Transverse colon (tissue), 4 donors: ENCODE measurements around the gene LTBR. TPM values are rescaled to one million over a fixed set of nuclear protein-coding genes. Genes with fewer than 3 reads are reported as not detected.

Experiments used
- DNase-seq: peaks from one replicate; pipeline ENCODE4 v3.0.0-alpha.2; 2019
- H3K27ac ChIP-seq, 4 donors: fragments of 200-600 bp; sonication (generic); 2 replicates each; pipeline ENCODE4 v1.5.1; 2016 to 2018; ENCODE audit warnings: inconsistent platforms in 4 of 4
- H3K27me3 ChIP-seq: fragments of 200-600 bp; sonication (generic); 2 replicates; pipeline ENCODE4 v1.5.1; 2017; ENCODE audit warnings: inconsistent platforms
- H3K36me3 ChIP-seq, 4 donors: fragments of 200-600 bp; sonication (generic); 2 replicates each; pipeline ENCODE4 v1.5.1; 2017 to 2019; ENCODE audit warnings: inconsistent platforms in 4 of 4
- H3K4me1 ChIP-seq, 4 donors: fragments of 200-600 bp; sonication (generic); 2 replicates each; pipeline ENCODE4 v1.5.1; 2017 to 2020; ENCODE audit warnings: inconsistent platforms in 4 of 4
- H3K4me3 ChIP-seq, 4 donors: fragments of 200-600 bp; sonication (generic); 1 replicate in 1 of 4; 2 replicates in 3 of 4; pipeline versions ENCODE4 v1.5.1 to v1.6.1; 2017 to 2019; ENCODE audit warnings: inconsistent platforms in 4 of 4
- H3K9me3 ChIP-seq, 2 donors: fragments of 200-600 bp; sonication (generic); 2 replicates each; pipeline ENCODE4 v1.5.1; 2017 to 2019; ENCODE audit warnings: inconsistent platforms in 2 of 2
- EP300 ChIP-seq: sonication (generic); formaldehyde crosslinking; IDR thresholded peaks from one replicate; pipeline ENCODE4 v1.6.1; 2017; ENCODE audit warnings: antibody characterized with exemption, low read depth
- POLR2A ChIP-seq: fragments of 450-650 bp; IDR thresholded peaks from one replicate; pipeline ENCODE4 v1.6.1; 2016; ENCODE audit warnings: antibody characterized with exemption, mild to moderate bottlenecking, moderate library complexity
- POLR2AphosphoS5 ChIP-seq, 3 donors: sonication (generic); formaldehyde crosslinking; IDR thresholded peaks; one replicate each; pipeline ENCODE4 v1.6.1; 2016; ENCODE audit warnings: antibody characterized with exemption in 3 of 3
- WGBS, 2 donors: methylation state at CpG; one replicate each; pipeline ENCODE4 v1.1.5; 2018; ENCODE audit warnings: low coverage in 1 of 2; 5-methylcytosine and 5-hydroxymethylcytosine counted together
- in situ Hi-C, 4 donors: fragments of 200-750 bp; cut with MboI; loops; one replicate each; pipeline versions ENCODE4 v1.15.0 to v1.15.1; 2017; ENCODE audit warnings: low sequenced_read_pairs in 3 of 4, low pct_ligation_motif_present in 1 of 4, low pct_unique_long_range_greater_than_20kb in 1 of 4
- intact Hi-C: fragments of 100-400 bp; cut with DNase I; formaldehyde crosslinking; loops from one replicate; pipeline ENCODE4 v1.15.1; 2023; ENCODE audit warnings: low total_unique reads
- small RNA-seq, 4 donors: library from RNA; depleted of rRNA; stranded (forward); fragments of <200 nt; gene quantifications; one replicate each; pipeline ENCODE3, GENCODE V24; 2016
- total RNA-seq, 4 donors: library from RNA; depleted of rRNA; stranded (reverse); fragments of >200 nt; gene quantifications; one replicate each; pipeline ENCODE4 v1.1.0, GENCODE V29; 2016
- TF ChIP-seq, protein P1 (sequence below), 5 experiments: fragments of 200-600 bp in 3 of 5; fragments of 450-650 bp in 2 of 5; sonication (generic) in 3 of 5; IDR thresholded peaks; 1 replicate in 2 of 5; 2 replicates in 3 of 5; pipeline ENCODE4 v1.5.1; 2016 to 2017; ENCODE audit warnings: antibody characterized with exemption in 5 of 5, inconsistent platforms in 3 of 5, mild to moderate bottlenecking in 2 of 5, moderate library complexity in 1 of 5

LTBR gene
- total RNA-seq, 4 donors from 2014 or later: 148 to 367 (median 208) TPM

DNA sequence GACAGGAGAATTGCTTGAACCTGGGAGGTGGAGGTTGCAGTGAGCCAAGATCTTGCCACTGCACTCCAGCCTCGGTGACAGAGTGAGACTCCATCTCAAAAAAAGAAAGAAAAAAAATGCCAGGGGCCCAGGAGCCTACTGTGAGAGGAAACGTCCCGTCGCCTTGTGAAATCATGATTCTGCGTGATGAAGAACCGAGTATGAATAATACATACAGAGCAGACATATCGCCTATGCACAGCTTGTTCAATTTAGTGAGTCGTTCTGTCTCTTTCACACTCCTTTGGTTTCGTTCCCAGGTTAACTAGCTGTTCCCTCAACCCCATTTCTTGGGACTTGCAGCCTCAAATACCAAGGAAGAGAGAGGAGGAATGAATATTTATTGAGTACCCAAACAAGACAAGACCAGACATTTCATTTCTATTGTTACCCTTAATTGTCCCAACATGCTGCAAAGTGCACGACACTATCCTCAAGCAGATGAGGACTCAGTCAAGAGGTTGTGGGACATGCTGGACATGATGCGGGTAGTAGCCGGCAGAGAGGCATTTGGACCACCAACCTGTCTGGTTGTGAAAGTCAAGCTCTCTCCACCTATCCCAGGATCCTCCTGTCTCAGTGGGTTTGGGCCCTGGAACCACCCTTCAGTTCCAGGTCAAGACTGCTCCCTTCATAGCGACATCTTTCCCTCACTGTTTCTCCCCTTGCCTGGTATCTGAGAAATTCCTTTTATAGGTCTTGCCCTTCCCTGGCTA is 52.2 kb downstream of the LTBR start:
- no peak for DNase-seq
- intact Hi-C loops (no loop called here), in situ Hi-C loops (loop anchor here in 1 of 4 donors (25.0 kb wide), 1 partner anchor 101 kb away; the partner anchor contains the start of gene GAPDH)
- no peaks in the 10 kb centered on the region for H3K9me3 ChIP-seq
- TF ChIP-seq POLR2AphosphoS5 (IDR thresholded peaks at IDR 0.05) (no peak), POLR2A (no peak), EP300 (no peak)
- TF ChIP-seq, protein P1, sequence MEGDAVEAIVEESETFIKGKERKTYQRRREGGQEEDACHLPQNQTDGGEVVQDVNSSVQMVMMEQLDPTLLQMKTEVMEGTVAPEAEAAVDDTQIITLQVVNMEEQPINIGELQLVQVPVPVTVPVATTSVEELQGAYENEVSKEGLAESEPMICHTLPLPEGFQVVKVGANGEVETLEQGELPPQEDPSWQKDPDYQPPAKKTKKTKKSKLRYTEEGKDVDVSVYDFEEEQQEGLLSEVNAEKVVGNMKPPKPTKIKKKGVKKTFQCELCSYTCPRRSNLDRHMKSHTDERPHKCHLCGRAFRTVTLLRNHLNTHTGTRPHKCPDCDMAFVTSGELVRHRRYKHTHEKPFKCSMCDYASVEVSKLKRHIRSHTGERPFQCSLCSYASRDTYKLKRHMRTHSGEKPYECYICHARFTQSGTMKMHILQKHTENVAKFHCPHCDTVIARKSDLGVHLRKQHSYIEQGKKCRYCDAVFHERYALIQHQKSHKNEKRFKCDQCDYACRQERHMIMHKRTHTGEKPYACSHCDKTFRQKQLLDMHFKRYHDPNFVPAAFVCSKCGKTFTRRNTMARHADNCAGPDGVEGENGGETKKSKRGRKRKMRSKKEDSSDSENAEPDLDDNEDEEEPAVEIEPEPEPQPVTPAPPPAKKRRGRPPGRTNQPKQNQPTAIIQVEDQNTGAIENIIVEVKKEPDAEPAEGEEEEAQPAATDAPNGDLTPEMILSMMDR (IDR thresholded peaks at IDR 0.05): no peak
- H3K4me3 ChIP-seq: no peak overlapping the region
- H3K36me3 ChIP-seq: no peaks in the 10 kb centered on the region
- H3K27ac ChIP-seq: no peak overlapping the region
- H3K27me3 ChIP-seq: no peaks in the 10 kb centered on the region
- peaks cover 0 to 4% (median 4%) of the 10 kb centered on the region in 4 donors for H3K4me1 ChIP-seq
- 87 to 93% methylated on average over 9 to 13 of the region's 13 CpGs for WGBS, 2 donors

DNA sequence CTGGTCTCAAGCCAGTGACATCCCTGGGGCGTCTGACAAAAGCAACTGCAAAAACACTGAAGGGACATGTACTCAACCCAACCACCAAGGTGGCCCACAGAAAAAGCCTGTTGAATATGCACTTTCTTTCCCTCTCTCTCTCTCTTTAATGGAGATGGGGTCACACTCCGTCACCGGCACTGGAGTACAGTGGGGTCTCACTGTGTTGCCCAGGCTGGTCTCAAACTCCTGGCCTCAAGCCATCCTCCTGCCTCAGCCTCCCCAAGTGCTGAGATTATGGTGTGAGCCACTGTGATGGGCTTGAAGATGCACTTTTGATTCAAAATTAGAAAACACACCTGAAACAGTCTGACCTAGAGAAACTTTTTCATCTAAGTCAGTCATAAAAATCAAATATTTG is 53.6 kb downstream of the LTBR start:
- TF ChIP-seq, protein P1 (IDR thresholded peaks at IDR 0.05): no peak
- TF ChIP-seq POLR2A (no peak), EP300 (no peak), POLR2AphosphoS5 (IDR thresholded peaks at IDR 0.05) (no peak)
- DNase-seq: no peak
- Histone ChIP-seq H3K27ac (no peak overlapping the region), H3K36me3 (no peaks in the 10 kb centered on the region), H3K4me1 (no peaks in the 10 kb centered on the region), H3K27me3 (no peaks in the 10 kb centered on the region), H3K4me3 (no peak overlapping the region), H3K9me3 (no peaks in the 10 kb centered on the region)
- intact Hi-C loops: no loop called here
- in situ Hi-C loops: loop anchor here in 1 of 4 donors (25.0 kb wide), 1 partner anchor 100 kb away; the partner anchor contains the start of gene GAPDH
- WGBS, 2 donors: 92% methylated on average over 3 of the region's 3 CpGs; no CpG with 5 or more reads in 1 of the 2 donors

DNA sequence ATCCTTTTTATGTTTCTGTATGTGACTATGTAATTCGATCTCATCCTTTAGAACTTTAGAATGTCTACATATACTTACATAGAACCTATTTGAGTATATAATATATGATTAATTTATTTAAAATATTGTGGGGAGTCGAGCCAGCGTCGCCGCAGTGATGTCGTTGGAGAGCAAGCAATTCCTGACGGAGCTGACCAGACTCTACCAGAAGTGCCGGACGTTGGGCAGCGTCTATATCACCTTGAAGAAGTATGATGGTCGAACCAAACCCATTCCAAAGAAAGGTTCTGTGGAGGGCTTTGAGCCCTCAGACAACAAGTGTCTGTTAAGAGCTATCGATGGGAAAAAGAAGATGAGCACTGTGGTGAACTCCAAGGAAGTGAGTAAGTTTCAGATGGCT is 54.4 kb downstream of the LTBR start:
- in situ Hi-C loops (loop anchor here in 1 of 4 donors (25.0 kb wide), 1 partner anchor 99 kb away; the partner anchor contains the start of gene GAPDH), intact Hi-C loops (no loop called here)
- no peak for DNase-seq
- Histone ChIP-seq H3K9me3 (no peaks in the 10 kb centered on the region), H3K27me3 (no peaks in the 10 kb centered on the region), H3K4me3 (no peak overlapping the region), H3K36me3 (no peaks in the 10 kb centered on the region), H3K27ac (no peak overlapping the region), H3K4me1 (no peaks in the 10 kb centered on the region)
- TF ChIP-seq, protein P1 (IDR thresholded peaks at IDR 0.05): no peak
- no peak for TF ChIP-seq EP300
- no peak for TF ChIP-seq POLR2AphosphoS5 (IDR thresholded peaks at IDR 0.05)
- TF ChIP-seq POLR2A: no peak
- 80 to 92% methylated on average over 7 to 12 of the region's 12 CpGs for WGBS, 2 donors

DNA sequence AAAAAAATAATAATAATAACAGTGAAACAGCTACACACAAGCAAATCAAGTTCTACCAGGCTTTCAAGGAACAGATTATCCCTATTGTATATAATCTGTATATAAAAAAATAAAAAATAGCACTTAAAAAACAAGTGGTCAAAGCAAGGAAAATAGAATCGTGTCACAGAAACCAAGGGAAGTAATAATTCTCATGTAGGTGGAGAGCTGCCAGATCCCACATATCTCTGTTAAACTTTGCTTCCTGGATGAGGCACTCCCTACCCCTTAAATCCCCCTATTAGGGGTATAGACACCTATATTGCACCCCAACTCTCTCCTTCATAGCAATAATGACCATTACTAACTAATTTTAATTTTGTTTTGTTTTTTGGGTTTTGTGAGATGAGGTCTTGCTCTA is 56.4 kb downstream of the LTBR start:
- DNase-seq: no peak
- 39 to 46% methylated on average over 1 of the region's 1 CpG for WGBS, 2 donors
- Histone ChIP-seq H3K4me1 (no peaks in the 10 kb centered on the region), H3K27me3 (no peaks in the 10 kb centered on the region), H3K36me3 (no peaks in the 10 kb centered on the region), H3K4me3 (no peak overlapping the region), H3K9me3 (no peaks in the 10 kb centered on the region), H3K27ac (no peak overlapping the region)
- TF ChIP-seq EP300: no peak
- TF ChIP-seq POLR2AphosphoS5 (IDR thresholded peaks at IDR 0.05): no peak
- no peak for TF ChIP-seq POLR2A
- TF ChIP-seq, protein P1 (IDR thresholded peaks at IDR 0.05): no peak
- in situ Hi-C loops: loop anchor here in 1 of 4 donors (25.0 kb wide), 1 partner anchor 97 kb away; the partner anchor contains the start of gene GAPDH
- intact Hi-C loops: no loop called here

Small RNAs within 50 kb of the gene (small RNA-seq; reads per million reads assigned to genes)
- gene RN7SL391P: 0 reads per million in 4 donors

Other genes with a start within 250 kb of the LTBR start
- gene CD9, start 183.8 kb upstream of the LTBR start, total RNA-seq: 100 to 1,000 TPM; 207 to 668 (median 481) TPM
- gene PLEKHG6, start 73.5 kb upstream of the LTBR start, total RNA-seq: 100 to 1,000 TPM; 142 to 373 (median 198) TPM
- 100 to 1,000 TPM; 229 to 317 (median 258) TPM for gene TNFRSF1A, start 42.1 kb upstream of the LTBR start, total RNA-seq
- gene SCNN1A, start 8.6 kb upstream of the LTBR start, total RNA-seq: 100 to 1,000 TPM; 151 to 757 (median 502) TPM
- 10 to 100 TPM in 1 of 4 donors, 1 to 10 TPM in 2, not detected in 1; 1.1 to 16.8 (median 2.3) TPM for gene CD27, start 60.8 kb downstream of the LTBR start, total RNA-seq
- gene TAPBPL, start 67.9 kb downstream of the LTBR start, total RNA-seq: 10 to 100 TPM; 47.6 to 99.1 (median 79.3) TPM
- gene VAMP1, start 86.5 kb downstream of the LTBR start, total RNA-seq: 10 to 100 TPM in 3 of 4 donors, 1 to 10 TPM in 1; 2.6 to 23.1 (median 17.7) TPM
- 10 to 100 TPM in 3 of 4 donors, 1 to 10 TPM in 1; 2.6 to 49.7 (median 40.9) TPM for gene MRPL51, start 109.1 kb downstream of the LTBR start, total RNA-seq
- gene NCAPD2, start 109.9 kb downstream of the LTBR start, total RNA-seq: 10 to 100 TPM; 18.3 to 20.2 (median 19.2) TPM
- gene GAPDH, start 150.4 kb downstream of the LTBR start, total RNA-seq: 1,000 to 10,000 TPM; 1,806 to 2,946 (median 2,333) TPM
- 10 to 100 TPM in 1 of 4 donors, 1 to 10 TPM in 3; 6.1 to 54.2 (median 8.0) TPM for gene IFFO1, start 171.9 kb downstream of the LTBR start, total RNA-seq
- gene NOP2, start 184.1 kb downstream of the LTBR start, total RNA-seq: 100 to 1,000 TPM in 1 of 4 donors, 10 to 100 TPM in 3; 12.8 to 167 (median 30.5) TPM
- gene CHD4, start 223.2 kb downstream of the LTBR start, total RNA-seq: 100 to 1,000 TPM; 142 to 165 (median 154) TPM